Measurements from ENCODE around the gene DNAAF6. TPM values are rescaled to one million over a fixed set of nuclear protein-coding genes. Genes with fewer than 3 reads are reported as not detected.

Gene DNAAF6
- total RNA-seq, 1 experiment from 2014 or later, result not detected

- no peak overlapping the region for H3K27ac ChIP-seq (ENCODE audit: low read length)
- no peaks in the 10 kb centered on the region for H3K9me3 ChIP-seq (ENCODE audit: low read length)
- no peak overlapping the region for H2AFZ ChIP-seq (ENCODE audit: low read length)
- H3K79me2 ChIP-seq (ENCODE audit: low read length), result no peaks in the 10 kb centered on the region
- H3K4me1 ChIP-seq (ENCODE audit: insufficient read depth, low read length), result peaks cover 6% of the 10 kb centered on the region; the same call in 1 of the 2 replicates
- intact Hi-C loops (cut with micrococcal nuclease), result loop anchor here (10.0 kb wide), 1 partner anchor 89 kb away; the partner anchor contains the start of gene RBM41
- H3K9ac ChIP-seq (ENCODE audit: low read length), result no peak overlapping the region
- DNase-seq (no peak), ATAC-seq (no peak)
- no peak overlapping the region for H3K4me2 ChIP-seq (ENCODE audit: low read length)
- POLR2A ChIA-PET (ENCODE audit: unreplicated experiment), result no interaction called here
- no peaks in the 10 kb centered on the region for H3K27me3 ChIP-seq (ENCODE audit: low read length)
- no peaks in the 10 kb centered on the region for H4K20me1 ChIP-seq (ENCODE audit: low read length)
- TF ChIP-seq CTCF (conservative IDR thresholded peaks at IDR 0.05; ENCODE audit: low read depth, low read length), result no peak
- no peak for TF ChIP-seq EZH2 (IDR thresholded peaks at IDR 0.05; ENCODE audit: low read length, unreplicated experiment)
- no peak for TF ChIP-seq EZH2phosphoT487 (IDR thresholded peaks at IDR 0.05; ENCODE audit: borderline replicate concordance, low read length)
- H3F3A ChIP-seq (ENCODE audit: low read length, unreplicated experiment), result no peaks in the 10 kb centered on the region
- no peaks in the 10 kb centered on the region for H3K36me3 ChIP-seq (ENCODE audit: low read depth, low read length)
- H3K9me2 ChIP-seq (replicated peaks; ENCODE audit: low read length), result no peaks in the 10 kb centered on the region
- CTCF ChIA-PET, result interaction anchor here (0.6 kb wide), 1 partner anchor 50 kb away, joined by 5 read pairs; no protein-coding TSS in a partner anchor
- BruUV-seq (replicated peaks), result no TSS peak
- no peak overlapping the region for H3K4me3 ChIP-seq (ENCODE audit: low read length)
Measured at GRCh38 chrX:107204068-107204605, 2.3 kb upstream of the DNAAF6 start.

GRCh38 chrX:107206697-107207065 is 270 bp downstream of the DNAAF6 start:
- POLR2A ChIA-PET (ENCODE audit: unreplicated experiment), result no interaction called here
- Histone ChIP-seq H3K27me3 (ENCODE audit: low read length) (no peaks in the 10 kb centered on the region), H4K20me1 (ENCODE audit: low read length) (no peaks in the 10 kb centered on the region), H2AFZ (ENCODE audit: low read length) (peak overlapping the region; percentile 100; the same call in 1 of the 2 replicates), H3K36me3 (ENCODE audit: low read depth, low read length) (no peaks in the 10 kb centered on the region), H3K9me2 (replicated peaks; ENCODE audit: low read length) (no peaks in the 10 kb centered on the region), H3F3A (ENCODE audit: low read length, unreplicated experiment) (no peaks in the 10 kb centered on the region), H3K4me2 (ENCODE audit: low read length) (peak overlapping the region; percentile 95; the same call in 1 of the 2 replicates), H3K9me3 (ENCODE audit: low read length) (no peaks in the 10 kb centered on the region), H3K79me2 (ENCODE audit: low read length) (no peaks in the 10 kb centered on the region), H3K9ac (ENCODE audit: low read length) (no peak overlapping the region), H3K4me3 (ENCODE audit: low read length) (peak overlapping the region; percentile 89; the same call in 1 of the 2 replicates), H3K27ac (ENCODE audit: low read length) (no peak overlapping the region), H3K4me1 (ENCODE audit: insufficient read depth, low read length) (peaks cover 6% of the 10 kb centered on the region; the same call in 1 of the 2 replicates)
- no TSS peak for BruUV-seq (replicated peaks)
- intact Hi-C loops (cut with micrococcal nuclease), result loop anchor here (10.0 kb wide), 1 partner anchor 92 kb away; the partner anchor contains the start of gene RBM41
- CTCF ChIA-PET, result no interaction called here
- no peak for ATAC-seq
- no peak for DNase-seq
- TF ChIP-seq EZH2 (IDR thresholded peaks at IDR 0.05; ENCODE audit: low read length, unreplicated experiment), result no peak
- no peak for TF ChIP-seq CTCF (conservative IDR thresholded peaks at IDR 0.05; ENCODE audit: low read depth, low read length)
- TF ChIP-seq EZH2phosphoT487 (IDR thresholded peaks at IDR 0.05; ENCODE audit: borderline replicate concordance, low read length), result no peak

- BruUV-seq (replicated peaks), result no TSS peak
- intact Hi-C loops (cut with micrococcal nuclease), result loop anchor here (10.0 kb wide), 1 partner anchor 92 kb away; the partner anchor contains the start of gene RBM41
- no peak for ATAC-seq
Measured at GRCh38 chrX:107207089-107207488, 678 bp downstream of the DNAAF6 start.

More at GRCh38 chrX:107207089-107207488, 678 bp downstream of the DNAAF6 start:
- Histone ChIP-seq H3K9me2 (replicated peaks; ENCODE audit: low read length) (no peaks in the 10 kb centered on the region), H3F3A (ENCODE audit: low read length, unreplicated experiment) (no peaks in the 10 kb centered on the region), H3K4me3 (ENCODE audit: low read length) (no peak overlapping the region), H3K4me1 (ENCODE audit: insufficient read depth, low read length) (peaks cover 6% of the 10 kb centered on the region; the same call in 1 of the 2 replicates), H3K36me3 (ENCODE audit: low read depth, low read length) (no peaks in the 10 kb centered on the region), H3K27me3 (ENCODE audit: low read length) (no peaks in the 10 kb centered on the region), H3K4me2 (ENCODE audit: low read length) (no peak overlapping the region), H3K9ac (ENCODE audit: low read length) (no peak overlapping the region), H3K79me2 (ENCODE audit: low read length) (no peaks in the 10 kb centered on the region), H4K20me1 (ENCODE audit: low read length) (no peaks in the 10 kb centered on the region), H3K9me3 (ENCODE audit: low read length) (no peaks in the 10 kb centered on the region), H2AFZ (ENCODE audit: low read length) (no peak overlapping the region), H3K27ac (ENCODE audit: low read length) (no peak overlapping the region)
- CTCF ChIA-PET, result no interaction called here
- POLR2A ChIA-PET (ENCODE audit: unreplicated experiment), result no interaction called here
- DNase-seq, result no peak
- TF ChIP-seq EZH2 (IDR thresholded peaks at IDR 0.05; ENCODE audit: low read length, unreplicated experiment), result no peak
- TF ChIP-seq EZH2phosphoT487 (IDR thresholded peaks at IDR 0.05; ENCODE audit: borderline replicate concordance, low read length), result no peak
- no peak for TF ChIP-seq CTCF (conservative IDR thresholded peaks at IDR 0.05; ENCODE audit: low read depth, low read length)

All from PC-3 (cell line).